ENCODE measurements around the gene SLC1A2. TPM values are rescaled to one million over a fixed set of nuclear protein-coding genes. Genes with fewer than 3 reads are reported as not detected.
A peak's percentile ranks its signal among the peaks of the same experiment; 100 is the strongest.

SLC1A2 gene
- total RNA-seq, 1 experiment from 2014 or later = 0.50 TPM

- Histone ChIP-seq H3K9ac (ENCODE audit: extremely low read depth, insufficient read length, low read length) (no peak overlapping the region), H2AFZ (ENCODE audit: low read length) (no peak overlapping the region), H2BK20ac (ENCODE audit: low read depth, low read length, poor library complexity, severe bottlenecking) (no peak overlapping the region), H3K14ac (ENCODE audit: insufficient read depth, low read length) (0 out of 2 replicates have a peak overlapping the region, but pooled peaks have one; percentile 75), H3K4ac (ENCODE audit: low read depth, low read length) (no peak overlapping the region), H3K79me2 (ENCODE audit: insufficient read depth, low read length) (no peaks in the 10 kb centered on the region), H2BK12ac (ENCODE audit: insufficient read length, low read depth, low read length) (no peak overlapping the region), H2BK5ac (ENCODE audit: insufficient read length, low read length) (no peak overlapping the region), H4K8ac (replicated peaks; ENCODE audit: insufficient read length, low read depth, low read length) (no peak overlapping the region), H4K5ac (ENCODE audit: insufficient read length, low read depth, low read length) (no peak overlapping the region), H3K79me1 (ENCODE audit: insufficient read depth, low read depth, low read length, poor library complexity, severe bottlenecking) (no peaks in the 10 kb centered on the region), H3K9me3 (ENCODE audit: control insufficient read depth, low read depth, low read length) (no peaks in the 10 kb centered on the region), H2BK120ac (ENCODE audit: low read depth, low read length, poor library complexity, severe bottlenecking) (no peak overlapping the region), H4K91ac (ENCODE audit: insufficient read length, low read depth, low read length) (no peak overlapping the region), H3K56ac (ENCODE audit: insufficient read length, low read depth, low read length) (no peak overlapping the region), H3K27me3 (ENCODE audit: insufficient read depth, low read length) (no peaks in the 10 kb centered on the region), H3K23me2 (ENCODE audit: insufficient read length, low read depth, low read length, poor library complexity, severe bottlenecking) (no peaks in the 10 kb centered on the region), H3K18ac (ENCODE audit: insufficient read length, low read depth, low read length) (no peak overlapping the region), H3K27ac (ENCODE audit: insufficient read length, low read depth, low read length) (no peak overlapping the region), H3K4me2 (ENCODE audit: insufficient read depth, insufficient read length, low read length) (no peak overlapping the region), H4K20me1 (ENCODE audit: control insufficient read depth, insufficient read depth, insufficient read length) (no peaks in the 10 kb centered on the region), H3T11ph (ENCODE audit: low read length) (no peak overlapping the region), H2BK15ac (ENCODE audit: low read depth, low read length) (no peak overlapping the region), H3K23ac (ENCODE audit: insufficient read length, low read depth, low read length) (no peak overlapping the region), H3K4me1 (ENCODE audit: insufficient read depth, low read length) (no peaks in the 10 kb centered on the region), H2AK5ac (ENCODE audit: insufficient read length, low read length) (no peak overlapping the region)
- no peaks in the 10 kb centered on the region for H3K27me3 Mint-ChIP-seq (ENCODE audit: low read depth)
- no peaks in the 10 kb centered on the region for H3K36me3 Mint-ChIP-seq (ENCODE audit: insufficient read depth in 1 of 3, low read depth in 3 of 3)
- no peak overlapping the region for H3K27ac Mint-ChIP-seq
- peaks cover 4% of the 10 kb centered on the region in 2 experiments; a peak in 3 of 4 replicates for H3K4me1 Mint-ChIP-seq
- DNase-seq = no peak
- H3K4me3 Mint-ChIP-seq = no peak overlapping the region
- no peak for TF ChIP-seq CTCF (conservative IDR thresholded peaks at IDR 0.05)
- H3K9me3 Mint-ChIP-seq = no peaks in the 10 kb centered on the region
- WGBS (ENCODE audit: extremely low coverage, insufficient read length, low lambda C conversion rate) = no CpG with 5 or more reads among the region's 3 CpGs
Observed at GRCh38 chr11:35290876-35291275, 128.5 kb downstream of the SLC1A2 start.

Data from H9 (cell line).